Stimulated activated CD4-positive, alpha-beta T cell treated with anti-CD3 and anti-CD28 coated beads, TNF-alpha, amount 100 ng/mL, for 24 hours (primary cell): ENCODE data around the gene CEP95.
A peak's percentile ranks its signal among the peaks of the same experiment; 100 is the strongest.
"Not testable (repeated sequence)": the region's sequence is repeated elsewhere in the genome, so short reads cannot be mapped to it uniquely, and the experiment has no call there.

Experiments used
- DNase-seq, 3 experiments: peaks; one replicate each; pipeline ENCODE4 v3.0.0-alpha.2; 2020; ENCODE audit warnings: low read depth in 3 of 3

The CEP95 gene

GRCh38 chr17:64506576-64507412 is at the start of gene CEP95:
Gene CEP95 (plus strand): TSS chr17:64506977. CDS start chr17:64507098, 121 bp downstream.
- peak; percentile 89 to 96 (median 90) for DNase-seq

- no peak for DNase-seq
Measured at GRCh38 chr17:64457156-64457555, 49.6 kb upstream of the CEP95 start.

- no peak for DNase-seq
Measured at GRCh38 chr17:64458756-64459155, 48.0 kb upstream of the CEP95 start.

GRCh38 chr17:64459284-64459747 is 47.5 kb upstream of the CEP95 start:
- DNase-seq, result no peak

- not testable (repeated sequence) for DNase-seq
Measured at GRCh38 chr17:64459818-64460217, 47.0 kb upstream of the CEP95 start.

GRCh38 chr17:64460955-64461354 is 45.8 kb upstream of the CEP95 start:
- DNase-seq, result no peak

- DNase-seq, result no peak
Measured at GRCh38 chr17:64461788-64462187, 45.0 kb upstream of the CEP95 start.

GRCh38 chr17:64466019-64466735 is 40.6 kb upstream of the CEP95 start:
- DNase-seq, result no peak

- not testable (repeated sequence) for DNase-seq
Measured at GRCh38 chr17:64466834-64467233, 39.9 kb upstream of the CEP95 start.

GRCh38 chr17:64470625-64471024 is 36.2 kb upstream of the CEP95 start:
- no peak for DNase-seq

GRCh38 chr17:64471440-64471839 is 35.3 kb upstream of the CEP95 start:
- DNase-seq, result no peak

GRCh38 chr17:64472564-64472963 is 34.2 kb upstream of the CEP95 start:
- no peak for DNase-seq

GRCh38 chr17:64477849-64478248 is 28.9 kb upstream of the CEP95 start:
- no peak for DNase-seq

GRCh38 chr17:64480951-64481350 is 25.8 kb upstream of the CEP95 start:
- DNase-seq, result no peak

GRCh38 chr17:64484380-64484779 is 22.4 kb upstream of the CEP95 start:
- DNase-seq, result no peak

GRCh38 chr17:64488301-64488700 is 18.5 kb upstream of the CEP95 start:
- no peak for DNase-seq

GRCh38 chr17:64491034-64491860 is 15.5 kb upstream of the CEP95 start:
- peak in 1 of 3 experiments; percentile 33 for DNase-seq

- no peak for DNase-seq
Measured at GRCh38 chr17:64491994-64492393, 14.8 kb upstream of the CEP95 start.

GRCh38 chr17:64492481-64493109 is 14.2 kb upstream of the CEP95 start:
- DNase-seq, result no peak

- no peak for DNase-seq
Measured at GRCh38 chr17:64494121-64494520, 12.7 kb upstream of the CEP95 start.

- DNase-seq, result not testable (repeated sequence)
Measured at GRCh38 chr17:64495300-64495699, 11.5 kb upstream of the CEP95 start.
